Measurements from ENCODE around the gene FPGS.

FPGS gene

DNA sequence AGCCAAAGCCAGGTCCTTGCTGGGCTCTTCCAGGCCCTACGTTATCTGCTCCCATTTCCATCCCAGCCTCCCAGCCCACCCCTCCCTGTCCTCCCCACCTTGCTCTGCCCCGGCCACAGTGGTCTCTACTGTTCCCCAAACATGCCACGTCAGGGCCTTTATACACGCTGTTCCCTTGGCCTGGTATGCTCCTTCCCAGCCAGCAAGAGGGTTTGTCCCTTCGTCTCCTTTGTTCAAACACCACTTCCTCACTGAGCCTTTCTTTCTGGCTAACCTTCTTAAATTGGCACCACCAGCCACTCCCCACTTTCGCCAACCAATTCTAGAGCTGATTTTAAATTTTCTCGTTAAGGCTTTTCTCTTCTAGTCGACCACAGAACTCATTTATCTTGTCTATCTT is 34.0 kb upstream of the FPGS start:
- TF ChIP-seq, protein P1, sequence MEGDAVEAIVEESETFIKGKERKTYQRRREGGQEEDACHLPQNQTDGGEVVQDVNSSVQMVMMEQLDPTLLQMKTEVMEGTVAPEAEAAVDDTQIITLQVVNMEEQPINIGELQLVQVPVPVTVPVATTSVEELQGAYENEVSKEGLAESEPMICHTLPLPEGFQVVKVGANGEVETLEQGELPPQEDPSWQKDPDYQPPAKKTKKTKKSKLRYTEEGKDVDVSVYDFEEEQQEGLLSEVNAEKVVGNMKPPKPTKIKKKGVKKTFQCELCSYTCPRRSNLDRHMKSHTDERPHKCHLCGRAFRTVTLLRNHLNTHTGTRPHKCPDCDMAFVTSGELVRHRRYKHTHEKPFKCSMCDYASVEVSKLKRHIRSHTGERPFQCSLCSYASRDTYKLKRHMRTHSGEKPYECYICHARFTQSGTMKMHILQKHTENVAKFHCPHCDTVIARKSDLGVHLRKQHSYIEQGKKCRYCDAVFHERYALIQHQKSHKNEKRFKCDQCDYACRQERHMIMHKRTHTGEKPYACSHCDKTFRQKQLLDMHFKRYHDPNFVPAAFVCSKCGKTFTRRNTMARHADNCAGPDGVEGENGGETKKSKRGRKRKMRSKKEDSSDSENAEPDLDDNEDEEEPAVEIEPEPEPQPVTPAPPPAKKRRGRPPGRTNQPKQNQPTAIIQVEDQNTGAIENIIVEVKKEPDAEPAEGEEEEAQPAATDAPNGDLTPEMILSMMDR (IDR thresholded peaks at IDR 0.05) = no peak

DNA sequence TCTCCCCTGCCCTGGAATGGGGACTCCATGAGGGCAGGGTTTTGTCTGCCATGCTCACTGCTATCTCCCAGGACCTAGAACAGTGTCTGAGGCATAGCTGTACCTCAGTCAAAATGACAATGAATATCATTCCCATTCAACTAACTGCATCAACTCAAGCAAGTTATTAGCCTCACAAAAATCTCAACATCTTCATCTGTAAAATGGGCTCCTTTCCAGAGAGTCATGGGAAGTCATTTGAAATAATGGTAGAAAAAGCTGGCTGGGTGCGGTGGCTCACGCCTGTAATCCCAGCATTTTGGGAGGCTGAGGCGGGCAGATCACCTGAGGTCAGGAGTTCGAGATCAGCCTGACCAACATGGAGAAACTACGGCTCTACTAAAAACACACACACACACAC is 33.6 kb upstream of the FPGS start:
- TF ChIP-seq, protein P1 (IDR thresholded peaks at IDR 0.05) = no peak

DNA sequence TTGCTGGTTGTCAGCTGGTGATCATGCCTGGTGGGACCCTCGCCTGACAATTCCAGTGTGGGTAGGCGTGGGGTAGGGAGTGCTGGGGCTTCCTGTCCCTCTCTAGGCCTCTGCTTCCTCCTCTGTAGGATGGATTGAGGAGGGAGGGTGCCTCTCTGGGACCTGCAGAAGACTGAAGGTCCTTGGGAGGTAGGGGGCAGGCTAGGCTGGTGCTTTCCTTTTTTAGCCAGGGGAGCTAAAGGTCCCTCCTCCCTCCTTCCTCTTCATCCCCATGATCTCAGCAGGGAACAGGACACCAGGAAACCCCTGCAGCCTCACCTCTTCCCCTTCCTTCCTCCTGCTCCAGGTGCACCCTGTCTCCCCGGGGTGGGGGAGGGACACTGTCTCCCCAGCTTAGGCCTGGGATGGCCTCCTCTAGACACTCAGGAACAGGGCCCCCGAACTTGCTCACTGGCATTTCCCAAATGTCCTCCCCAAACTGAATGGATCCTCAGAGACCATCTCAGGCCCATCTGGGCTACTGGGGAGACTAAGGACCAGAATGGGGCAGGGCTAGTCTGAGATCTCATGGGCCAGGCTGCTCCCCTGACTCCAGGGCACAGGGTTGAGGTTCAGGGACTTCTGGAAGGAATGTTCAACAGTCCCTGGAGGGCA is 32.6 kb upstream of the FPGS start:
- TF ChIP-seq, protein P1 (IDR thresholded peaks at IDR 0.05) = no peak

DNA sequence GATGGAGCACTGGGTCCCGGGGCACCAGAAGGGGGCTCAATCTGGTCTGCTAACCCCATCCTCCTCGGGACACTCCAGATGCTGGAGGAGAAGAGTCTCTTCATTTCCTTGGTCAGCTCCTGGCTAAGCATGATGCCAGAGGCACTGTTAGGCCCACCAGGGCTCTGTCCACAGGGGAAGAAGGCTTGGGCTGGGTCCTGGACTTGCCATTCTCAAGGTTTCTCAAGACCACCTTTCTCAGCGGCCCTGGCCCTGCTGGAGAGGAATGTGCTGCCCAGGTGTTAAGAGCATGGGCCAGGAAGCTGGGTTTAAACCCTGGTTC is 32.1 kb upstream of the FPGS start:
- TF ChIP-seq, protein P1 (IDR thresholded peaks at IDR 0.05) = no peak

DNA sequence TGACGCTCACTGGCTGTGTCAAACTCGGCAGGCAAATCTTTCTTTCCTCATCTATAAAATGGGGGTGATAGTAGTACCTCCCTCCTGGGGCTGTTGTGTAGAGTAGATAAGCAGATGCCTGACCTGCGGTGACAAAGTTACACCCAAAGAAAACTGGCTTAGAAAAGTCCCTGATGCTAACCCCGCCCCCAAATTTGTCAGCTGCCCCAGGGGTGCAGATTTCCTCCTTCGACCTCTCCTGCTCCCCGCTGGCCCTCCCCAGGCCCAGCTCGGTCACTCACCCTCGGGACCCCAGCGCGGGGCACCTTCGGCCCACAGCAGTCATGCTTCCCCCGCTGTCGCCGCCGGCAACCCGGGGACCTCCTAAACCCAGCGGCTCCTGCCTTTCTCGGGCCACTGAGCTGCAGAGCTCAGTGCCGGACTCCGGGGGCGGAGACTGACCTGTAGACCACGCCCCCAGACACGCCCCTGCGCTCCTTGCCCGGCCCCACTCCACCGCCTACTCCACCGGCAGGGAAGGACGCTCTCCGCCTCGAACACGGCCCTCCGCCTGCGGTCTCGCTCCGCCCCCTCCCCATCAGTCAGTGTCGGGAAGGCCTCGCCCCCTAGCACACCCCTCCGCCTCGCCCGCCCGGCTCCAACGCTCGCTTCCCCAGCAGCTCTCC is 31.6 kb upstream of the FPGS start:
- TF ChIP-seq, protein P1 (IDR thresholded peaks at IDR 0.05) = no peak

DNA sequence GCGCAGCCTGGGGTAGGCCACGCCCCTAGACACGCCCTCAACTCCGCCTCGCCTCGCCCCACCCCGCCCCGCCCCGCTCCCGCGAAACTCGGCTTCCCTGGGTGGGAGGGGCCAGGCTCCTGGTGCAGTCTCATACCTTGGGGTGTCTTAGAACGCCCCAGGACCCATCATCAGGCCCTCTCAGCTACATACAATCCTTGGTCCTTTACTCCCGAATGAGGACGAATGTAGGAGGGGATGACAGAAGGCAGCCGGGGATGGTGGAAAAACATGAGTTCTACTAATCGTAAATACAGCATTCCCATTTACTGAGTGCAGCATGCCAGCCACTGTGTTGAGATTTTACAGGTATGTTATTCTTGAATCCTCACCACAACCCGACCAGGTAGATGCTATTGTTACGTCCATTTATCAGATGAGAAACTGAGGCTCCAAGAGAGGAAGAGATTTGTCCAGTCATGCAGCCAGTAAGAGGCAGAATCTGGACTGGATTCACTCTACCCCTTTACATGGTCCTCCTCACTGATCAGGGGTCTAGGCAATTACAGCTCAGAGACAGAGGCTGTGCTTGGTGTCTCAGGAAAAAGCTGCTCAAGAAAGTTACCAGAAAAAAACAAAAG is 31.0 kb upstream of the FPGS start:
- TF ChIP-seq, protein P1 (IDR thresholded peaks at IDR 0.05) = no peak

DNA sequence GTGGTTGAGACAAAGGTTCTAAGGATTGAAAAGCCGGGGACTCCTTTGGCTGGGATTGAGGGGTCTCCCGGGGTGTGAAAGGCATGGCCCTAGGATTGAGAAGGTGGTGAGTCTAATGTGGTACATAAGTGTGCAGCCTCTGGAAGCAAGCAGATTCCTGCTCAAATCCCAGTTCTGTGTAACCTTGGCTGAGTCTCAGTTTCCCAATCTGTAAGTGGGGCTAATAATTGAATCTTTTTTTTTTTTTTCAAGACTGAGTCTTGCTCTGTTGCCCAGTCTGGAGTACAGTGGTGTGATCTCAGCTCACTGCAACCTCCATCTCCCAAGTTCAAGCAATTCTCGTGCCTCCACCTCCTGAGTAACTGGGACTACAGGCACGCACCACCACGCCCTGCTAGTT is 30.1 kb upstream of the FPGS start:
- TF ChIP-seq, protein P1 (IDR thresholded peaks at IDR 0.05) = no peak

All from LNCAP (cell line).